SIG-M5 treated with dmso at 0.1 percent for 504 hours (cell line): ENCODE data around the gene ZNF777.
A peak's percentile ranks its signal among the peaks of the same experiment; 100 is the strongest.
"Not testable (repeated sequence)": the region's sequence is repeated elsewhere in the genome, so short reads cannot be mapped to it uniquely, and the experiment has no call there.

ENCODE experiments used
- DNase-seq: peaks from one replicate; lab custom pipeline; 2025; ENCODE audit not compliant: unreplicated experiment; lab: John Stamatoyannopoulos, UW

The ZNF777 gene

DNA sequence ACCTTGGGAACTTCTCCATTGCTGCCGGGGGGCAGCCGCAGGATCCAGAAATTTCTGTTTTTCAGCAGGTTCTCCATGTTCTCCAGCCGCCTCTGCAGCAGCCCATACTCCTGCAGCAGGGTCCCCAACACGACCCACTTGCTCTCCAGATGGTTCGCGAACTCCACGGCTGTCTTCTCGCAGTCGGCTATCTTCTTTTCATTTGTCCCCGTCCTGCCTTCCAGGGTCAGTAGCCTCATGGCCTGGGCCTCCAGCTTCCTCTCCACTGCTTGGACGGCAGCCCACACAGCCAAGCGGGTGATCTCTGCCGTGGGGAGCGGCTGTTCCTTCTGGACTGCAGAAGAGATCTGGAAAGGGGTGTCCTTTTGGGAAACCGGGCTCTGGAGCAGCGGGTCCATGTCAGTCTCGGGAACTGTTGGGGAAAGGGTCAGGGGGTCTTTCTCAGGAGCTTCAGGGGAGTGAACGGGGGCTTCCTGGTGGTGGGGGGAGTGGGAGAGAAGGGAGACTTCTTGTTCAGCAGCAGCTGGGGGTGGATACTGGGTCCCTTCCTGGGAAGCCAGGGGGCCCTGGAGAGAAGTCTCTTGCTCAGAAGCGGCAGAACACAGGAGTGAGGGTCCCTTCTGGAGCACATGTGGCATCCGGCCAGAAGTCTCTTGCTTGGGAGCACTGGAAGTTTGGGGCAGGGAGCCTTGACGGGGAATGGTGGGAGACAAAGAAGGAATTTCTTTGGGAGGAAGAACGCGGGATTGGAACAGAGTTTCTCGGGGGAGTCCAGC, 5.5 kb downstream of the ZNF777 start:
- DNase-seq, result no peak

DNA sequence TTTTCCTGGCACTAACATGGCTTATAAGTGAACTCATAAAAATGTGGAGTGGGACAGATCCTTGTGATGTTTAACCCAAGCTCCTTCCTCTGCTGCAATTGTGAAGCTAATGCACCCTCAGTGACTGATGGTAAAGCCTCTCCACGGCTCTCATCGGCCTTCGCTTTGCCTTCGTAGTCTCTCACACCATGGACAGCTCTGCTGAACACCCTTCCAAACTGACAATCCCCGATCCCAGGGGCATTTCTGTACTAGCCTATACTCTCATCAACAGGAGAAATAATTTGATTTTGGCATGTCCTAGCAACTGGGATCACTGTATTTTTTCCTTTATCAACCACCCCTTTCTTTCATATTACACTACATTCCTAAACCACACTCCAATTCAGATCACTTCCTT, 6.1 kb downstream of the ZNF777 start:
- DNase-seq, result no peak

DNA sequence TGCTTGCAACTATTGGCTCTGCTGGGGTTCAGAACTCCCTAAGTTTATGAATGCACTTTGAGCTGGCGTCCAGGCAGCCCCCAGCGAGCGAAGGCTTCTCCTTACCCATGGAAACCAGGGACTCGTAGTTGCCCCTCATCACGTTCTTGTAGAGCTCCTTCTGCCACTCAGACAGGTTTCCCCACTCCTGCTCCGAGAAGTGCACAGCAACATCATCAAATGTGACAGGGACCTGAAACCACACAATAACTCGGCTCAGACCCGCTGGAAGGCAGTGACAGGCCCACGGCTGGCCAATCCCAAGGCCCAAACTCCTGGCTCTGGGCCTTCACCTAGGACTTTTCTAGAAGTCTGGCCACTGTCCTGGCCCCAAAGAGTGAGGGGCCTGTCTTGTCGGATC, 6.9 kb downstream of the ZNF777 start:
- DNase-seq, result no peak

DNA sequence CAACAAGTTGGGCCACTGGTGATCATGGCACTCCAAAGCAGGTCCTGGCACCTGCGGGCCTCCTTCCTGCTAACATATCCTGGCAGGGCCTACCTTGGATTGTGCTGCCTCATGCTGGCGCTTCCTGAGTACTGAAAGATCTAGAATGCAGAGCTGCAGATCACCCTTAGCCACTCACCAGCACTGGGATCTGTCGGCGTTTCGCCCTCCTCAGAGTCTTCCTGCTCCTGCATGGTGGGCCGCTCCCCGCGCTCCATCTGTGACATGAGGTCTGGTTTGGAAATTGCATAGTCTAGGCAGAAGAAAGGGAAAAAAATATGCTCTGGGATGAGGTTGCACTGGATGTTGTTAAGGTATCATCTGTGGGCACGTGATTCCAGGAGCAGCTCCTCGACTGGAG, 10.0 kb downstream of the ZNF777 start:
- no peak for DNase-seq

DNA sequence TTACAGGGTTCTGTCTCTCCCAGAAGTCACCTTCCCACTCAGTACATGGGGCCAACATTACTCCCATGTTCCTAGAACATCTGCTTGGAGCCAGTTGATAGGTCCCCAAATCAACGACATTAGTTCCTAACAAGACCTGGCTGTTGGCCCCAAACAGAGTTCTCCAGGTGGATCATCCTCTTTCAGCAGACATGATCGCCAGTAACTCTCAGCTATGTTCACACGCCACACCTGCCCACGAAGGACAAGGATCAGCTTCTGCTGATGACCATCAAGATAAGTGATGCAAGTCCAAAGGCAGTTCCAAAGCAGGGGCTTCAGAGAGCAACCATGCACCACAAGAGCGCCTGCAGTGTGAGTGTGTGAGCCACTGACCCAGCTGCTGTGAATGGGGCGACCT, 11.0 kb downstream of the ZNF777 start:
- no peak for DNase-seq

DNA sequence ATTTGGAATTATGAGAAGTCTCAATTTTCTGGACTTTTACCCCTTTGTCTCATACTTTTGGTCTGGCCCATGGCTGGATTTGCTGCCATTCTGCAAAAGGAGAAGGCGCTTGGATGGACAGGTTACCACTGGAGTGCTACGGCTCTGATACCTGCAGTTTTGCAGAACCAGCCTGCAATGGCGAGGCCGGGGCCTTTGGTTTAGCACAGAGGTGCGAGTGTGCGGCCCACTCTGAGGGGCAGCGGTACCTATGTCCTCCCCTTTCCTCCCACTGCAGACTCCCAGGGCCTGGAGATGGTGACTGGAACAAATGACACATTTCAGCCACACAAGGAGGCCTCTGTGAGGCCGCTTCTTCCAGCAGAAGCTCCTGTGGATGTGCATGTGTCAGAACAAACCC, 11.9 kb downstream of the ZNF777 start:
- no peak for DNase-seq

DNA sequence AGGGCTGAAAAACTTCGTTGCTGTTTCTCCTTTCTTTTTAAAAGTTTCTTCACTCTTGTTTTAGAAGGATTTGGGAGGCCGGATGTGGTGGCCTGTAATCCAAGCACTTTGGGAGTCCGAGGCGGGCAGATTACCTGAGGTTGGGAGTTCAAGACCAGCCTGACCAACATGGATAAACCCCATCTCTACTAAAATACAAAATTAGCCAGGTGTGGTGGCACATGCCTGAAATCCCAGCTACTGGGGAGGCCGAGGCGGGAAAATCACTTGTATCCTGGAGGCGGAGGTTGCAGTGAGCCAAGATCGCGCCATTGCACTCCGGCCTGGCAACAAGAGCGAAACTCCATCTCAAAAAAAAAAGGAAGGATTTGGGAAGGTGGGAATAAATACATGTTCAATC, 14.8 kb downstream of the ZNF777 start:
- not testable (repeated sequence) for DNase-seq

DNA sequence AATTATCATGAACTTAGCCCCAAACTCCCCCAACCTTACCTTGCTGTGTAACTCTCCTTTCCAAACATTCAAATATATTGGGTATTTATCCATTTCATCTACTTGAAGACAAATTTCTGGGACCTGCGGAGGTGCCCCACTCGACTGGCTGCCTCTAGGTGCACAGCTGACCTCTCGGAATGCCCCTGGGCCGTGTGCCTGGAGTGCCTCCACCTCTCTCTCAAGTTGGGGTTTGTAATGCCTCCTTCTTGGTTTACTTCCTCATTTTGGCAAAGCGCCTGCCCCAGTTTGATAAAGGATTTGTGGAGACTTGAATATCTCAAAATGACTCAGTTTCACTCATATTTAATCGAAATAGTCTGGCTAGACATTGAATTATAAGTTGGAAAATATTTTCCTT, 16.6 kb downstream of the ZNF777 start:
- DNase-seq, result no peak

DNA sequence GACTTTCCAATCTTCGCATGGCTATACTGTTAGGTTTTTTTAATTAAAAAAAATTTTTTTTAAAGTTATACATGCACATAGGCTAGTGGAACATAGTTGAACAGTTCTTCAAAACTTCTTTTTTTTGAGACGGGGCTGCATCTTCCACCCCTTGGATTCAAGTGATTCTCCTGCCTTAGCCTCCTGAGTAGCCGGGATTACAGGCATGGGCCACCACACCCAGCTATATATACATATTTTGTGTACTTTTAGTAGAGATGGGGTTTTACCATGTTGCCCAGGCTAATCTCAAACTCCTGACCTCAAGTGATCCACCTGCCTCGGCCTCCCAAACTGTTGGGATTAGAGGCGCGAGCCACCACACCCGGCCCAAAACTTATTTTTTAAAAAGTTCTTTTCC, 17.3 kb downstream of the ZNF777 start:
- DNase-seq, result no peak

DNA sequence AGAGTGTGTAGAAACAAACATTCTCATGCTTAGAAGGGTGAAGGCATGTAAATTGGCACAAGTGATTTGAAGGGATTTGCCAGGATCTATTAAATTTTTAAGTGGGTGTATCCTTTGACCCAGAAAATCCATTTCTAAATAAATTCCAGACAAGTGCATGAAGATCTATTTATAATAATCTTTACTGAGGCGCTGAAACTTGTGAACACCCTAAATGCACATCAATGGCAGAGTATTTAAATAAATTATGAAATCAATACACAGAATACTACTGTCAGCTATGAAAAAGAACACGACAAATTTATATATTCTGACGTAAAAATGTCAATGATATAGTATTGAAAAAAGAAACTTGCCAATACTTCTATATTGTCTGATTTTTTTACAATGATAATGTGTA, 17.9 kb downstream of the ZNF777 start:
- no peak for DNase-seq

DNA sequence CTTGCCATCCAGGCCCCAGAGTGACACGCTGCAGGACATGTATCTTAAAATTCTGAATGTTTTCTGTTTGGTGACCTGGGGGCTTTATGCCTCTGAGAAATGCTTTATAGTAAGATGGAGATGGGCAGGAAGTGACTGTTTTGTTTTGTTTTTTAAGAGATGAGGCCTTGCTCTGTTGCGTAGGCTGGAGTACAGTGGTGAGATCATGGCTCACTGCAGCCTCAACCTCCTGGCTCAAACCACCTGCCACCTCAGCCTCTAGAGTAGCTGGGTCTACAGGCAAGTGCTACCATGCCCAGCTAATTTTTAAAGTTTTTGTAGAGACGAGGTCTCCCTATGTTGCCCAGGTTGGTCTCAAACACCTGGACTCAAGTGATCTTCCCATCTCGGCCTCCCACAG, 20.6 kb downstream of the ZNF777 start:
- no peak for DNase-seq

DNA sequence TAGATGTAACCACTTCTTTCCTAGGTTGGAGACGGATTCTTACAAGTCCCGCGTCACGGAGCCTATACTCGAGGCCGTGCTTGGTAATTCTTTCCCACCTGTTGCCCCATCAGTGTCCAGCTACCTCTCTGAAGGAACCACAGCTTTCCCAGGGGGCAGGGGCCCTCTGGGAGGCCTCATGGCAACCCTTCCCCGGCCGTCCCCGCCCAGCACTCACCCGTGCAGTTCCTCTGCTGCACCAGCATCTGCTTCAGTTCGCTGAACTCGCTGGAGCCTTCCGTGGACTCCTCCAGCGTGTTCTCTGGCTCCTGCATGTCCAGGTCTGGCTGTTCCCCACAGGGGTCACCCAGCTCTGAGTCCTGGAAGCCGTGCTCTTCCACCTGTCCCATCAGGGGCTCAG, 24.5 kb downstream of the ZNF777 start:
- no peak for DNase-seq

DNA sequence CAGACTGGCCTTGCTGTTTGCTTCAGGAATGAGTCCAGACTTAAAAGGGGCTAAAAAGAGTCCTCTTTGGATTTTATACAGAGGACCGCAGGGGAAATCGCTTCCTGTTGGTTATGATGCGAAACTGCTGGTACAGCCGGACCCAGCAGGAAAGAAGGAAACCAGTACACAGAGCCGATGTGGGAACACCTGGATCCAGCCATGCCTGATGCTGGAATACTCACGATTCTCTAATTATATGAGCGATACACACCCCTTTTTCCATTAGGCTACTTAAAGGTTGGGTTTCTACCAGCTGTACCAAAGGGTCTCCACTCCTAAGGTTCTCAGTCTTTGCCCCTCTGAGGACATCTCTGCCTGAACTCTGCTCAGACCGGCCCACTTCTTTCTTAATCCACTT, 27.7 kb downstream of the ZNF777 start:
- DNase-seq, result no peak

DNA sequence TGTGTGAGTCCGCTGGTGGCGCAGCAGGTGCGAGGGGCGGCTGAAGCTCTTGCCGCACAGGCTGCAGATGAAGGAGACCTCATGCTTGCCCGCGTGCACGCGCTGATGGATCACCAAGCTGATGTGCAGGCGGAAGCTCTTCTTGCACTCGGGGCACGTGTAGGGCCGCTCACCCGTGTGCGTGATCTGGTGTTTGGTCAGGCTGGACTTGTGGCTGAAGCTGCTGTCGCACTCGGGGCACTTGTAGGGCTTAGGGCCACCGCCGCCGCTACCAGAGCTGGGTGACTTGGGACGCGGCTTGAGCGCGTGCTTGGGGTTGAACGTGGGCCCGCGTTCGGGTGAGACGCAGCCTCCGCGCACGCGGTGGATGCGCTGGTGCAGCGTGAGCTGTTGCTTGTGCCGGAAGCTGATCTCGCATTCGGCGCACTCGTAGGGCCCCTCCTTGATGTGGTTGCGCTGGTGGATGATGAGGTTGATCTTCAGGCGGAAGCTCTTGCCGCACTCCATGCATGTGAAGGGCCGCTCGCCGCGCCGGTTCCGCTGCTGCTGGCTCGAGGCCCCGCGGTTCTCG, 28.7 kb downstream of the ZNF777 start:
- DNase-seq, result no peak

DNA sequence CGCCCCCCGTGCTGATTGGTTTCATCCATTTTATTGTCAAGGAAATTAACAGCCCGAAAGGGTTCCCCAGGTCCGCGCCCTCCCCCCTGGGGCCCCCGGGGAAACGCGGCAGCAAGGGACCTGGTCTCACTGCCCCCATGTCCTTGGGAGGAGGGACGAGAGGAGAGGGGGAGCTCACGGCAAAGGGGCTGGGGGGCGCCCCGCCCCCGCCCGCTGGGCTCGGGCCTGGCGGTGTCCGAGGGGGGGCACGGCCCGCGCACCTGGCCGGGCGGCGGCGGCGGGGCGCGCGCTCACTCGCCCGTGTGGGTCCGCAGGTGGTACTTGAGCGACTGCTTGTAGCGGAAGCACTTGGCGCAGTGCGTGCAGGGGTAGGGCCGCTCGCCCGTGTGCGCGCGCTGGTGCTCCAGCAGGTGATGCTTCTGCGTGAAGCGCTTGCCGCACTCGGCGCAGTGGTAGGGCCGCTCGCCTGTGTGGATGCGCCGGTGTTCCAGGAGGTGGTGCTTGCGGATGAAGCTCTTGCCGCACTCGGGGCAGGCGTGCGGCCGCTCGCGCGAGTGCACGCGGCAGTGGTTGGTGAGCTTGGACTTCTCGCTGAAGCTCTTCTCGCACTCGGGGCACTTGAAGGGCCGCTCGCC, 29.3 kb downstream of the ZNF777 start:
- no peak for DNase-seq

DNA sequence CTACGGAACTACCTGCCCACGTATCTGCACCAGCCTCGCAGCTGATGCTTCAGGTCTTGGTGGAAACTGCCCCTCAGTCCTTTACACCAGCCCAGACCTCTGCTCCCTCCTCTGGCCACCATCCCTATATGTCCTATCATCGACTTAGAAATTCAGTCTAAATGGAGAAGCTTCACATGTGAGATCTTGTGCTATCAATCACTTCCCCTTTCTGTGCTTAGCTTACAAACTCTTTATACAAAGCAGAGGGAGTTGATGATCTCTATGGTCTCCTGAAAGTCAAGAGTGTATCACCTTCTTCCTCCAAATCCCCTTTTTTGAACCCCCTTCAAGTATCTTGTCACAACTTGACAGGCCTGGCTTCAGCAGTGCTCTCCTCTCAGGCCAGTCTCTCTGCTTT, 30.7 kb downstream of the ZNF777 start:
- peak; percentile 16 for DNase-seq

DNA sequence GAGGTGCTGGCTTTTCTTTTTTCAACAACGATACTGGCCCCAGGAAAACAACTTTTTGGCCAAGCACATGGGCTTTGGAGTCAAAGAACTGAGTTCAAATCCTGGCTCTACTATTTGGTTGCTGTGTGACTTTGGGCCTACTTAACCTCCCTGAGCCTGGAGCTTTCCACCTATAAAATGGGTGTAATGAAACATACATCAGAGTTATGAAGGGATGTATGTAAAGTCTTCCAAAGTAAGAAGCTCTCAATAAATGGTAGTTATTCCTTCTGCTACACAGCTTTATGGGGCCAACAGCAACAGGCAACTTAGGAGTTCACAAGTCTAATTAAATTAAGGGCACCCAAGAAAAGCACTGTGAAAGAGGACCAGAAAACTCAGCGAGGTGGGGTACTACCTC, 33.0 kb downstream of the ZNF777 start:
- DNase-seq, result no peak

DNA sequence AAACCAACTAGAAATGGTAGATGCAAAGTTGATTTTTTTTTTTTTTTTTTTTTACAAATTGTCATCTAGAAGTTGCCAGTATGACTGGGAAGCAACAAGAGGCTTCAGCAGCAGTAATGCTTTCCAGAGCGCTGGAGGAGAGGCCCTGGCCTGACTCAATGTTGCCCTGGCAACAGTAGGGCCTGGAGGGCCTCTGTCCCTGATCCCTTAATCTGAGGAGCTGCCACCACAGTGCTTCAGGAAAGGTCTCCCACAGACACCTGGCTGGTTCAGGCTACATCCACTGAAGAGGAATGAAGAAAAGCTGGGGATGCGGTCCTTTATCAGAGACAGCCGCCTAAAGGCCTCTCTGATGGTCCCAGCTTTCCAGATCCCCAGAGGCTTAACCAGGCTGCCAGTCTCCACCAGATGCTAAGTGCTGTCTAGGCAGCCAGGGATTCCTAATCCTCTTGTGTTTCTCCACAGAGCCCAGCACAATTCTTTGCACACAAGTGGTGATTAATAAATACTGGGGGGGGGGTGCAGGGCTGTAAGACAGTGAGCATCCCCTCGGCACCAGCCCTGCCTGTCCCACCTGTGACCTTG, 33.7 kb downstream of the ZNF777 start:
- DNase-seq, result no peak

DNA sequence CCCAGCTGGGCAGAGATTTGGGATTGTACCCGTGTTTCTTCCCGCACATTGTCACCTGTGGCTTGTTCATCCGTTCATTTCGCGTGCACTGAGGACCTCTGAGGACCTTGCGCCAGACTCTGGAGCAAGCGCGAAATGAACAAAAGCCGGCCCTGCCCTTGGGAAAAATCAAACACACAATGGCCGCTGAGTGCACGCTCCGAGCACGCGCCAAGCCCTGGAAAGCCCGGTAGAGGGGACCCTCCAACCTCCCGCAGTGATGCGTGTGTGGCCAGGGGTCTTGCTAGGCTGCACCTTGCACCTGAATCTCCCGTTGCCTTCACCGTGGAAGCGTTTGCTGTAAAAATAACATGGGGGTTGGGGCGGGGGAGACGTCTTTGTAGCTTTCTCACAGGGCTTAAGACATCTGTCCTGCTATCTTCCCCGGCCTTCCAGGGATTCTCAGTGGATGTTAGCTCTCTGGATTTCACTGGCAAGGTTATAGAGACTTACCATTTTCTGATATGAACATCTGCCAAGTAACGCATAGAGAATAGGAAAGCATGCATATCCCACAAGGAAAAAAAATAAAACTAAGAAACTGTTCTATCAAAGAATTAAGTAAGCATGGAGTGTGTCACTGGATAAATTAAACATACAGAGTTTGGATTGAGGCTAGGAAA, 37.3 kb downstream of the ZNF777 start:
- DNase-seq, result no peak

DNA sequence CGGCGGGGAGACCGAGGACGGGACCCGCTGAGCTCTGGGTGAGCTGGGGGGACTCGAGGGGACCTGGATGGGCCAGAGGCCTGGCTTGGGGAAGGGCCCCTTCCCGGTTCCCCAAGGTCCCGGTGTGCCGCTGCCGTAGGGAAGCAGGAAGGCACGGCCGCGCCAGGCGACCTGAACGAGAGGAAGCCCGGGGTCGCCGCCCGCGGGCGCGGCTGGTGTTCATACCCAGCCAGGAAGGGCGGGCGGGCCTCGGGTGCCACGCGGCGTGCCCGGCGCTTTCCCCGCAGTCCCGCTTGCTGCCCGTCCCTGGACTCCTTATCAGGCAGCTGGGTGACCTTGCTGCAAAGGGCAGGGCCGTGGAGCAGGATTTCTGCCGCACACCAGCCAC, 38.0 kb downstream of the ZNF777 start:
- DNase-seq, result no peak

DNA sequence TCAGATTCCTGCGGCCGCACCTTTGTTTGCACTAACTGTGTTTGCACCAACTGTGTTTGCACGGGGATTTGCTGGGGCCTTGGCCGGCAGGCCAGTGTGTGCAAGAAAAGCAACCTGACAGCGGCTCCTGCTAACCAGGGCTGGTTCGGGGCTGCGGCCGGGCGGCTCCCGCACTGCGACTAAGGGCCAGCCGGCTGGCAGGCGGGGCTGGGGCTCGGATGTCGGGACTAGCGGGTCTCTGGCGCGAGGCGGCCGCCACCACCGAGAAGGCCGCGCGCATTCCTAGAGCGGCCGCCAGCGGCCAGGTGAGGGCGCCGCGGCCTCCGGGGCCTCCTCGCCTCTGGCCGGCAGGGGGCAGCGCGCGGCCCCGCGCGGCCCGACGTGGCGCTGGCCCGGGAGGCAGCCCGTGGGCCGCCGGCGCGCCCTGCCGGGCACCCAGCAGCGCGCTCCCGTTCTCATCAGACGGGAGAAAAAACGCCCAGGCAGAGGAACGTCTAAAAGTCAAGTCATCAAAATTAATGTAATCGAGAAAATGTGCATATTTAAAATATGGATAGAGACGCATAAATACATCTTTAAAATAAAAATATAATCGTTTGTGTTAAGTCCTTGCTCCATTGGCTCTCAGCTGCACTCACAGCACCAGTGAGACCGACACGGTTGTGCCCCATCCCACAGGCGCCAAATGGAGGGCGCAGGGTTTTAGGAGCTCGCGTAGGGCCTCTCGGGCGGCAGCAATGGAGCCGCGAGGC, 38.5 kb downstream of the ZNF777 start:
- peak; percentile 58 for DNase-seq
